DOHH2 (cell line): Measurements from ENCODE around the gene CACNA2D4.

Experiments used
- H3F3A ChIP-seq: fragments of 200-600 bp; sonication (generic), shearing (Covaris generic); 2 replicates; pipeline ENCODE4 v1.6.0; 2016; ENCODE audit warnings: antibody characterized with exemption, mild to moderate bottlenecking; ENCODE audit not compliant: control insufficient read depth, insufficient read depth
- H3K27ac ChIP-seq: fragments of 200-600 bp; sonication (generic); 2 replicates; pipeline ENCODE4 v1.5.1; 2014; ENCODE audit warnings: low read depth, mild to moderate bottlenecking, low read length, moderate library complexity
- H3K27me3 ChIP-seq: fragments of 200-600 bp; sonication (generic); 2 replicates; pipeline ENCODE4 v1.6.1; 2014; ENCODE audit warnings: mild to moderate bottlenecking, low read length, mixed read lengths; ENCODE audit not compliant: control insufficient read depth
- H3K36me3 ChIP-seq: fragments of 200-600 bp; sonication (generic); 2 replicates; pipeline ENCODE4 v1.6.1; 2014; ENCODE audit warnings: mild to moderate bottlenecking, low read length, moderate library complexity, mixed read lengths; ENCODE audit not compliant: control insufficient read depth
- H3K4me1 ChIP-seq: fragments of 200-600 bp; sonication (generic); 2 replicates; pipeline ENCODE4 v1.6.1; 2014; ENCODE audit warnings: mild to moderate bottlenecking, low read length, mixed read lengths; ENCODE audit not compliant: control insufficient read depth
- H3K4me2 ChIP-seq: fragments of 200-600 bp; sonication (generic); 2 replicates; pipeline ENCODE4 v1.6.0; 2014; ENCODE audit warnings: mild to moderate bottlenecking, low read length, moderate library complexity
- H3K4me3 ChIP-seq: fragments of 200-600 bp; sonication (generic); 2 replicates; pipeline ENCODE4 v1.5.1; 2014; ENCODE audit warnings: mild to moderate bottlenecking, low read length, mixed read lengths
- H3K79me2 ChIP-seq: fragments of 200-600 bp; sonication (generic); 2 replicates; pipeline ENCODE4 v1.6.1; 2014; ENCODE audit warnings: mild to moderate bottlenecking, low read length, mixed read lengths; ENCODE audit not compliant: control insufficient read depth
- H3K9me2 ChIP-seq: fragments of 200-600 bp; sonication (generic); replicated peaks from 2 replicates; pipeline ENCODE4 v1.6.1; 2014; ENCODE audit warnings: mild to moderate bottlenecking, low read length, mixed read lengths; ENCODE audit not compliant: control insufficient read depth
- H3K9me3 ChIP-seq: fragments of 200-600 bp; sonication (generic); 2 replicates; pipeline ENCODE4 v1.6.1; 2014; ENCODE audit warnings: antibody characterized with exemption, low read length, mixed read lengths; ENCODE audit not compliant: control insufficient read depth, insufficient read depth
- H4K20me1 ChIP-seq: fragments of 200-600 bp; sonication (generic); 2 replicates; pipeline ENCODE4 v1.6.0; 2014; ENCODE audit warnings: low read depth, mild to moderate bottlenecking, antibody characterized with exemption, low read length, moderate library complexity; ENCODE audit not compliant: control insufficient read depth, insufficient read depth
- EZH2phosphoT487 ChIP-seq: fragments of 200-600 bp; sonication (generic); IDR thresholded peaks from 2 replicates; pipeline ENCODE4 v1.6.1; 2017; ENCODE audit warnings: borderline replicate concordance, mild to moderate bottlenecking, antibody characterized with exemption, low read length, moderate library complexity, mixed read lengths
- TF ChIP-seq, protein P1 (sequence below): fragments of 200-600 bp; sonication (generic); IDR thresholded peaks from one replicate; pipeline ENCODE4 v1.5.1; 2014; ENCODE audit warnings: antibody characterized with exemption, mild to moderate bottlenecking, low read depth, low read length; ENCODE audit not compliant: poor library complexity, severe bottlenecking

Gene CACNA2D4

DNA sequence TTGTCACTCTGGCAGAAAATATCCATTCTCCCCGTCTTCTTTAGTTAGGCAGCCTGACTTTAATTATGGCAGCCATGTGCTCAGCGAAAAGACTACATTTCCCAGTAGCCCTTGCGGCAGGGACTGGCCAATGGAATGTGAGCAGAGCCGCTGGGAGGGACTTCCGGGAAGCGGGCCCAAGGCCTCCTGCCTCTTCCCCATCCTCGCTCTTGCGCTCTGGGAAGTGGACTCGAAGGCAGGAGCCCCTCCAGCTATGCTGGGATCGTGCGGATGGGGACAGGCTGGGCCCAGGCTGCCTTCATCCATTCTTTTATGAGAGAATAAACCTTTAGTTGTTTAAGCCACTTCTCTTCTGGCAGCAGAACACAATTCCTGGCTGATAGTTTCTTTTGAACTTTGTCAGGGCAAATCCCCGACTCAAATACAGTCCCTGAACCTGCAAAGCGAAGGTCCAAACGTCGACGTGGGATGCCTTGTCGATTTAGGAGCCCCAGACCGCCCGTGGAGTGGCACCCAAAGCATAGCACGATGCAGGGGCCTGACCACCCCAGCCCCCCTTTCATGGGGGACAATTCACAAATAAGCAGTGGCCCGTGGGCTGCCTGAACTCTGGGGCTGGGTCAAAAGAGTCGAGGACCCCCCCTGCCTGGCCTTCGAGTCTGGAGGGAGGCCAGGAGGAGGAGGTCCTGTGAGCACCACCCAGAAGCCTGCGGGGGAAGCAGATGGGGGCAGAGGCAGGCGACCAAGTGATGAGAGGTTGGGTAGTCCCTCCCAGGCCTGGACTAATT is 113.7 kb downstream of the CACNA2D4 start:
- Histone ChIP-seq H3K36me3 (no peaks in the 10 kb centered on the region), H3K27ac (no peak overlapping the region), H3K9me2 (no peaks in the 10 kb centered on the region), H3K79me2 (no peaks in the 10 kb centered on the region), H4K20me1 (no peaks in the 10 kb centered on the region), H3K4me2 (peak overlapping the region; percentile 50), H3K9me3 (no peaks in the 10 kb centered on the region), H3K4me1 (peaks cover 34% of the 10 kb centered on the region), H3K27me3 (no peaks in the 10 kb centered on the region), H3F3A (no peaks in the 10 kb centered on the region), H3K4me3 (peak overlapping the region; percentile 29; the same call in 1 of the 2 replicates)
- TF ChIP-seq, protein P1, sequence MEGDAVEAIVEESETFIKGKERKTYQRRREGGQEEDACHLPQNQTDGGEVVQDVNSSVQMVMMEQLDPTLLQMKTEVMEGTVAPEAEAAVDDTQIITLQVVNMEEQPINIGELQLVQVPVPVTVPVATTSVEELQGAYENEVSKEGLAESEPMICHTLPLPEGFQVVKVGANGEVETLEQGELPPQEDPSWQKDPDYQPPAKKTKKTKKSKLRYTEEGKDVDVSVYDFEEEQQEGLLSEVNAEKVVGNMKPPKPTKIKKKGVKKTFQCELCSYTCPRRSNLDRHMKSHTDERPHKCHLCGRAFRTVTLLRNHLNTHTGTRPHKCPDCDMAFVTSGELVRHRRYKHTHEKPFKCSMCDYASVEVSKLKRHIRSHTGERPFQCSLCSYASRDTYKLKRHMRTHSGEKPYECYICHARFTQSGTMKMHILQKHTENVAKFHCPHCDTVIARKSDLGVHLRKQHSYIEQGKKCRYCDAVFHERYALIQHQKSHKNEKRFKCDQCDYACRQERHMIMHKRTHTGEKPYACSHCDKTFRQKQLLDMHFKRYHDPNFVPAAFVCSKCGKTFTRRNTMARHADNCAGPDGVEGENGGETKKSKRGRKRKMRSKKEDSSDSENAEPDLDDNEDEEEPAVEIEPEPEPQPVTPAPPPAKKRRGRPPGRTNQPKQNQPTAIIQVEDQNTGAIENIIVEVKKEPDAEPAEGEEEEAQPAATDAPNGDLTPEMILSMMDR, result no peak

DNA sequence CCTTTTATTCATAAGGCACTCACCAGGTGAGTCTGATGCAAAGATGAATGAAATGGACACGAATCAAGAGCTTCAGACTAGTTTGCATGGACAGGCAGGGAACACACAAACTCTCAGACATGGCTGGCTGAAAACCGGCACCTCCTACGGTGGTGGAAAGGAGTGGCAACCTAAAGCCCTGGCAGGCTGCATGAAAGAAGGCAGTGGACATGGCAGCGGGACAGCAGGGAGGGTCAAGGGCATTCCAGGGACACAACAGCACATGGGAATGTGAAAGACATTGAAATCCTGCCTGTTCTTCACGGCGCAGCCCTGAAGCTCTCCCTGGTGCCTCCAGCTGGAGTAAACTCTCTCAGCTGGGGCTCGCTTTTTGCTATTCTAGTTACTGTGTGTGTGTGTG is 114.7 kb downstream of the CACNA2D4 start:
- TF ChIP-seq, protein P1, result no peak
- TF ChIP-seq EZH2phosphoT487, result no peak
- Histone ChIP-seq H3F3A (no peaks in the 10 kb centered on the region), H3K4me1 (peaks cover 31% of the 10 kb centered on the region), H4K20me1 (no peaks in the 10 kb centered on the region), H3K27me3 (no peaks in the 10 kb centered on the region), H3K9me3 (no peaks in the 10 kb centered on the region), H3K4me3 (no peak overlapping the region), H3K36me3 (no peaks in the 10 kb centered on the region), H3K27ac (no peak overlapping the region), H3K4me2 (no peak overlapping the region), H3K9me2 (no peaks in the 10 kb centered on the region), H3K79me2 (no peaks in the 10 kb centered on the region)

DNA sequence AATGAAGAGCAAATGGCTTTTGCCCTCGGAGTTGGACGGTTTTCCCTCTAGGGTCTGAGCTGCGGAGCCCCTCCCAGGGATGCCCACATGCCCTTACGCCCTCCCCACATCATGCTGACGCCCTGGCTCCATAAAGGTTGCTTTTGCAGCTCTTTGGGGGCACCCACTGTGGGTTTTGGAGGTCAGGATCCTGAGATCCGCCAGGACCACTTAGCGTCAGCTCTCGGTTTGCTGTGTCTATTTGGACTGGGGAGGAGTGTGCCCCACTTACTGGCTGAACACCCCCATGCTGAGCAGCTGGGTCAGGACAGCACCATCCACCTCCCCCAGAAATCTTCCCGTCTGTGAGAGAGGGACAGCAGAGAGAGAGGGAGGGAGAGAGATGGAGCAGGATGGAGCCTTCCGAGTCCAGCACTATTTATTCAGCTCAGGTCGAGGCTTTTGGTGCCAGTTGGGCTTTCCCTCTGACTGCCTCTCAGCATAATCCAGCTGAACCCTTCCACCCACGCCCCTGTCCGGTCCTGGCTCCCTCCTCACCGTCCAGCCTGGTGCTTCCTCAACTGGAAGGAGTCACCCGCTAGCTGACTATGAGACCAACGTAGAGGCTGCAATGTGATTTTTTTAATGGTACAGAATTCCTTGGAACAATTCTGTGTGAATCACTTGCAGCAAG is 117.0 kb downstream of the CACNA2D4 start:
- Histone ChIP-seq H3K27ac (no peak overlapping the region), H3K79me2 (peaks cover under 1% of the 10 kb centered on the region; the same call in 1 of the 2 replicates), H4K20me1 (no peaks in the 10 kb centered on the region), H3F3A (peaks cover 2% of the 10 kb centered on the region), H3K36me3 (no peaks in the 10 kb centered on the region), H3K27me3 (no peaks in the 10 kb centered on the region), H3K4me2 (peak overlapping the region; percentile 95), H3K9me3 (no peaks in the 10 kb centered on the region), H3K4me3 (peak overlapping the region; percentile 68), H3K4me1 (peaks cover 45% of the 10 kb centered on the region), H3K9me2 (no peaks in the 10 kb centered on the region)
- TF ChIP-seq EZH2phosphoT487, result no peak
- TF ChIP-seq, protein P1, result no peak
